ENCODE results near the gene CCDC174. TPM values are rescaled to one million over a fixed set of nuclear protein-coding genes. Genes with fewer than 3 reads are reported as not detected.

CCDC174 gene
- total RNA-seq, 2 experiments from 2014 or later = 28.3 to 28.8 TPM

DNA sequence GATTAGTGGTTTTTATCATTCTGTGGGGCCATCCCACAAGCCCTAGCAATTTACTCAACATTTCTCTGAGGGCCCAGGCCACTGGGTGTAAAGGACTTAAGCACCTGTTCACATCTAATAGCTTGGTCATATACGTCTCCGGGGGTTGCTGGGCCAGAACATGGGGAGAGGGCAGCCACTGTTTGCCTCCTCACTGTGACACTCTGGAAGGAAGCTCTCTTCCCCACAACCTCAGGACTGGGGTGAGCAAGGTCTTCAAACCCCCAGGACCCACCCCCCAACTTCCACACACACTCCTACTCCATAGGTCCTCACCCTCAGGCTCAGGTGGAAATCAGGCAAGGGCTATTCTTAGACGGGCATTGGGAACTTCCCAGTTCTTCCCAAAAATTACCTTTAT lies 52.2 kb downstream of the CCDC174 start:
- ATAC-seq (ENCODE audit: low read depth) (no peak), DNase-seq (no peak)
- Mint-ChIP-seq H3K27me3 (no peaks in the 10 kb centered on the region), H3K9me3 (no peaks in the 10 kb centered on the region), H3K4me1 (no peaks in the 10 kb centered on the region), H3K4me3 (no peak overlapping the region), H3K36me3 (no peaks in the 10 kb centered on the region), H3K27ac (no peak overlapping the region)
- POLR2A ChIA-PET = no interaction called here

DNA sequence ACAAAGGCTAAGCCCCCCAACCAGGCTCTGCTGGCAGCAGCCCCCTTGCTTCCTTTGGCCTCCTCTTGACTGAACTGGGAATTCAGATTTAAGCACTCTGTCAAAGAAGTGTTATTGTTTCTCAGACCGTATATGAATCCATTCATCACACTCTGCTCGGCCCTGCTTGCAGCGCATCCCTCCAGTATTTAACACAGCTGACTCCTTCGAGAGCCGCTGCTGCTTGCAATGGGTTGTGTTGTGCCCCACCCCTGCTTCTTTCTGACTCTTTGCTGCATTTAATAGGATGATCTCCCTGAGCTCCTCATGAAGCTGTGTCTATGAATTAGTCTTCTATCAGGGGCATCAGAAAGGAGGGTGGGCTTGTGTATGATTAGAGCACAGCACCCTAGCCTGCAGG lies 54.5 kb downstream of the CCDC174 start:
- H3K9me3 Mint-ChIP-seq = no peaks in the 10 kb centered on the region
- no peak overlapping the region for H3K27ac Mint-ChIP-seq
- ATAC-seq (ENCODE audit: low read depth) = no peak

DNA sequence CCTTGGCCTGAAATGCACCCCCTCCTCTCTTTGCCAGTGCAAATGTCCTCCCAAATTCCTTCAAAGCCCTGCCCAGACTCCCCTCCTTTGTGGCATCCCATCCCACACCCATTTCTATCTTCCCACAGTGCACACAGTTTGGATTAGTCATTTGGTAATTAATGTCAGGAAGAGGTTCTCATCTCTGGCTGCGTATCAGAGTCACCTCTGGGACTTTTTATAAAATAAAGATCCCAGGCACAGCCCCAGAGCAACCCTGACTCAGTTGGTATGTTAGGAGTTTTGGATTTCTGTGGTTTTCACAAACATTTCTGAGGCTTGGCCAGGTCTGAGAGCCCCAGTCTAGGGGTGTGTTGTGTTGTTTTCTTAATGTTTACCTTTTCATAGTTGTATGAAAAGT lies 65.0 kb downstream of the CCDC174 start:
- Mint-ChIP-seq H3K9me3 (no peaks in the 10 kb centered on the region), H3K27me3 (peaks cover 7% of the 10 kb centered on the region), H3K36me3 (no peaks in the 10 kb centered on the region), H3K4me3 (no peak overlapping the region), H3K4me1 (no peaks in the 10 kb centered on the region), H3K27ac (no peak overlapping the region)
- no peak for ATAC-seq (ENCODE audit: low read depth)
- no peak for DNase-seq
- POLR2A ChIA-PET = no interaction called here

More for the DNA sequence above, 54.5 kb downstream of the CCDC174 start:
- DNase-seq = no peak
- Mint-ChIP-seq H3K27me3 (peaks cover 7% of the 10 kb centered on the region), H3K36me3 (no peaks in the 10 kb centered on the region), H3K4me3 (no peak overlapping the region), H3K4me1 (no peaks in the 10 kb centered on the region)
- POLR2A ChIA-PET = no interaction called here

DNA sequence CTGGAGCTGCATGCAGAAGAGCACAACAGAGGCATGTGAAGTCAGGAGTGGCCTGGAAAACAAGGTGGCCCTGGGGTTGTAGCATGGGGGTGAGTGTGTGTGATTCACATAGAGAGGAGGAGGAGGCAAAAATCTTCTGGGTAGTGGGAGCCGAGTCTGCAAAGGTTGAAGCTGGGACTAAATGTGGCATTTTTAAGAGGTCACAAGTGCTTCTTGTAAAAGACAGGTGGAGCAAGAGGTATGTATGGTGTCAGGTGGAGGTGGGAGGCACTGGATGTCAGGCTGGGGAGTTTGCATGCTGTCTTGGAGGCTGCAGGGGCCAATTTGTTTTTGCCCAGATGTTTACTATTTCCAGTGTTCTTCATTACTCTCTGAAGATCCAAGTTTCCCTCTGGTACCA lies 65.7 kb downstream of the CCDC174 start:
- Mint-ChIP-seq H3K9me3 (no peaks in the 10 kb centered on the region), H3K27me3 (peaks cover 7% of the 10 kb centered on the region), H3K4me1 (no peaks in the 10 kb centered on the region), H3K36me3 (no peaks in the 10 kb centered on the region), H3K4me3 (no peak overlapping the region), H3K27ac (no peak overlapping the region)
- ATAC-seq (ENCODE audit: low read depth) (no peak), DNase-seq (no peak)
- POLR2A ChIA-PET = no interaction called here

DNA sequence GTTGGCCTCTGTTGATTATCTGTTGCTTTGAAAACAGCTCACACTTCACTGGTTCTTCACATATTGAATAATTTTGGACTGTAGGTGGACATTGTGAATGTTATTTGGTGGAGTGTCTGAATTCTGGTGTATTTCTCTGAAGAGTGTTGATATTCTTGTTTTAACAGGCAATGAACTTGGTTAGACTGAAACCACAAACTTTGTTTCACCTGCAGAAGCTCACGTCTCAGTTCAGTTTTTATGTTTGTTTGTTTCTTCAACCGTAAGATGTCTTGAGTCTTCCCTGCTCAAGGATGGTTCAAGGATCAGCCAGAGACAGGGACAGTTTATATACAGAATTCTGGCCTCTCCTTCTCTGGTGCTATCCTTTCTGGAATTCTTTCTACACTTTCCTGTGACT lies 67.0 kb downstream of the CCDC174 start:
- no peaks in the 10 kb centered on the region for H3K36me3 Mint-ChIP-seq
- H3K4me1 Mint-ChIP-seq = no peaks in the 10 kb centered on the region
- H3K27me3 Mint-ChIP-seq = peaks cover 2% of the 10 kb centered on the region
- POLR2A ChIA-PET = no interaction called here
- H3K27ac Mint-ChIP-seq = no peak overlapping the region
- no peaks in the 10 kb centered on the region for H3K9me3 Mint-ChIP-seq
- H3K4me3 Mint-ChIP-seq = no peak overlapping the region
- DNase-seq (no peak), ATAC-seq (ENCODE audit: low read depth) (no peak)

DNA sequence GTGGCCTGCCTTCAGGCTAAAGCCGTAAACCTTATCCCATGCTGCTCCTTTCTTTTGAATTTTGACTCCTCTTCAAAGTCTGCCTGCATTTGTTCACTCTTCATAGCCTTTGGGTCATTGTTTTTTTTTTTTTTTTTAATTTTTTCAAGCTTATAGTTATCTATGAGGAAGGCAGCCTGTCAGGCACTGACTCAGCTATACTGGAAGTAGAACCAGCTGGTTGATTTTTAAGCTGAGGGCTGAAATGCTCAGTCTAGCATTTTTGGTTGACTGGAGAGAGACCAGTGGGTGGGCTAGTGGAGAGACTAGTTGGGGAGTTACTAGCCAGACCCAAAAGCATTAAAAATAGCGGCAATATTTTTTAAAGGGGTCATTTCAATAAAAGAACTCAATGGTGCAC lies 67.4 kb downstream of the CCDC174 start:
- DNase-seq = no peak
- H3K27me3 Mint-ChIP-seq = peaks cover 2% of the 10 kb centered on the region
- H3K27ac Mint-ChIP-seq = no peak overlapping the region
- H3K36me3 Mint-ChIP-seq = no peaks in the 10 kb centered on the region
- no peak for ATAC-seq (ENCODE audit: low read depth)
- no peaks in the 10 kb centered on the region for H3K9me3 Mint-ChIP-seq
- no peak overlapping the region for H3K4me3 Mint-ChIP-seq
- no peaks in the 10 kb centered on the region for H3K4me1 Mint-ChIP-seq
- POLR2A ChIA-PET = no interaction called here

DNA sequence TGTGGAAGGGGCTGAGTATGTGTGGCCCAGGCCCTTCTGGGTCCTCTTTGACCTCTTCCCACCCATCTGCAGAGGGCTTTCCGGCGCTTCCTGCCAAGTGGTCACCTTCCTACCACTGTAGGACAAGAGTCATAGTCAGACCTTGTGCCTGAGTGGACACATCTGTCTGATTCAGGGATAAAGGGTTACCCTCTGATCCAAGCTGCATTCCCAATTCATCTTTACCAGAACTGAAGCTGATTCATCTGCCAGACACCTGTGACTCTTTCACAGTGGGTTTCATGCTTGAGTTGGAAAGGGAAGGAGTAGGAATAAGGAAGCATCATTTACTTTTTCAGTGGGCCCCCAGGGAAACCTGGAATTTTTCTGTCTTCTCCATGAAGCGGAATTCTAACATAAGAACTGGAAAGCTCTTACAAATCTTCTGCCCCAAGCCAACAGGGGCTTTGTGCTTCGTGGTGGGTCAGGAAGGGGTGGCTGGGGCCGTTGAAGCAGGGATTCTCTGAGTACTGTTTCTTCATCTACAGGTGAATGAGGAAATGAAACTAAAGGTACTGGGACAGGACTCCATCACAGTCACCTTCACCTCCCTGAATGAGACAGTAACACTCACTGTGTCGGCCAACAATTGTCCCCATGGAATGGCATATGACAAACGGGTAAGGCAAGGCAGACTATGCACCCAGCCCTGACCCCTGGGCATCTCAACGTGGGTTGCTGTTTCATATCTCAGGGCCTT lies 69.7 kb downstream of the CCDC174 start:
- no peak for ATAC-seq (ENCODE audit: low read depth)
- POLR2A ChIA-PET = no interaction called here
- H3K27me3 Mint-ChIP-seq = peaks cover 2% of the 10 kb centered on the region
- H3K27ac Mint-ChIP-seq = no peak overlapping the region
- H3K9me3 Mint-ChIP-seq = no peaks in the 10 kb centered on the region
- DNase-seq = no peak
- no peaks in the 10 kb centered on the region for H3K36me3 Mint-ChIP-seq
- H3K4me3 Mint-ChIP-seq = no peak overlapping the region
- H3K4me1 Mint-ChIP-seq = no peaks in the 10 kb centered on the region

Other genes with a start within 250 kb of the CCDC174 start
- 10 to 100 TPM; 39.8 to 42.6 TPM for gene SLC6A6, start 249.2 kb upstream of the CCDC174 start, total RNA-seq
- gene GRIP2, start 111.4 kb upstream of the CCDC174 start, total RNA-seq = not detected
- gene C3orf20, start 23.4 kb downstream of the CCDC174 start, total RNA-seq = under 1 TPM; 0.17 to 0.25 TPM
- under 1 TPM in 1 of 2 experiments, not detected in 1; 0.17 TPM for gene FGD5, start 167.2 kb downstream of the CCDC174 start, total RNA-seq